Skeletal muscle satellite cell (primary cell): ENCODE results near the gene AKT2.

Source experiments
- H3K27me3 ChIP-seq: 2 replicates; pipeline ENCODE4 v1.7.0; 2013; ENCODE audit warnings: low read length; ENCODE audit not compliant: control insufficient read depth, insufficient read depth
- H3K36me3 ChIP-seq: 2 replicates; pipeline ENCODE4 v1.7.0; 2013; ENCODE audit warnings: mild to moderate bottlenecking, control low read depth, low read length; ENCODE audit not compliant: insufficient read depth
- H3K4me1 ChIP-seq: 2 replicates; pipeline ENCODE4 v1.7.0; 2013; ENCODE audit warnings: low read length; ENCODE audit not compliant: control insufficient read depth, insufficient read depth
- H3K4me2 ChIP-seq: 2 replicates; pipeline ENCODE4 v1.7.0; 2013; ENCODE audit warnings: mild to moderate bottlenecking, low read length
- H3K4me3 ChIP-seq: 2 replicates; pipeline ENCODE4 v1.7.0; 2013; ENCODE audit warnings: low read length
- H3K9ac ChIP-seq: 2 replicates; pipeline ENCODE4 v1.7.0; 2013; ENCODE audit warnings: mild to moderate bottlenecking, low read depth, low read length, moderate library complexity
- H3K9me3 ChIP-seq: replicated peaks from 2 replicates; pipeline ENCODE4 v1.7.0; 2013; ENCODE audit warnings: mild to moderate bottlenecking, control low read depth, low read length

The AKT2 gene

DNA sequence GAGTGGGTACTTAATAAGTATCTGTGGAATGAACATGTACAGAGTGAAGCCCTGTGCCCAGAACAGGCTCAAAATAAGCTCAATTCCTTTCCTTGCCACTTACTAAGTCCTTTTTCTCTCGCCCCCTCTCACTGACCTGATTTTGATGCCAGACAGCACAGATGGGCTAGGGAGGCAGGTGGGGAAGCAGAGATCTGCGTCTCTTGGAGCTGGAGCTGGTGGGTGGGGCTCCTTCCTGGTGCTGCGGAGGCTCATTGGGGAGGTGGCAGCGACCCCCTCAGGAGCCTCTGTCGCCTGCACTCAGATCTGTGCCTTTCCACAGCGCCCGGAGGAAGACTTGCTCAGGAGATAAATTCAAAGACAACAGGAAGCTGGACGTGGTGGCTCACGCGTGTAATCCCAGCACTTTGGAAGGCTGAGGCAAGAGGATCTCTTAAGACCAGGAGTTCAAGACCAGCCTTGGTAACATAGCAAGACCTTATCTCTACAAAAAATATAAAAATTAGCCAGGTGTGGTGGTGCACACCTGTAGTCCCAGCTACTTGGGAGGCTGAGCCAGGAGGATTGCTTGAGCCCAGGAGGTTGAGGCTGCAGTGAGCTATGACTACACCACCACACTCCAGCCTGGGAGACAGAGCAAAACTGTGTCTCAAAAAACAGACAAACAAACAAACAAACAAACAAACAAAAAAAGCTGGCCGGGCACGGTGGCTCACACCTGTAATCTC is 14.6 kb downstream of the AKT2 start:
- no peak overlapping the region for H3K4me2 ChIP-seq
- peaks cover 10% of the 10 kb centered on the region for H3K36me3 ChIP-seq
- no peak overlapping the region for H3K9ac ChIP-seq
- no peak overlapping the region for H3K4me3 ChIP-seq
- H3K4me1 ChIP-seq: peaks cover 5% of the 10 kb centered on the region
- H3K27me3 ChIP-seq: no peaks in the 10 kb centered on the region
- H3K9me3 ChIP-seq: no peaks in the 10 kb centered on the region

GRCh38 chr19:40269216-40269940 is 15.8 kb downstream of the AKT2 start:
- H3K36me3 ChIP-seq: peaks cover 14% of the 10 kb centered on the region
- H3K4me2 ChIP-seq: no peak overlapping the region
- H3K4me1 ChIP-seq: peaks cover 5% of the 10 kb centered on the region
- H3K9me3 ChIP-seq: no peaks in the 10 kb centered on the region
- H3K27me3 ChIP-seq: no peaks in the 10 kb centered on the region
- H3K4me3 ChIP-seq: no peak overlapping the region
- H3K9ac ChIP-seq: no peak overlapping the region

DNA sequence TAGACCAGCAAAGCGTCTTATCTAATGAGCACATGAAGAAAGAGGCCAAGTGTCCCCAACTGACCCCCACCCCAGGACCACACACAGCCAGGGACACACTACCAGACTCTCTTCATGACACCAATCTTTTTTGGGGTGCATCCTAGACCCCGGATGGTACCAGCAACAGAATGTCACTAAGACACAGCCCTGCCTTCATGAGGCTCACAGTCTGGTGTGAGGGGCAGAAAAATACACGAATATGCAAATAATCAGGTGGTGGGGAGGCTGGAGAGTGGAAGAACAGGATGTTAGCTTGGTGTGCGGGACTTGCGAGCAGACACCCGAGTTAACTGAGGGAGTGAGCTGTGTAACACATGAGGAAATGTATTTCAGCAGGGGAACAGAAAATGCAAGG is 17.5 kb downstream of the AKT2 start:
- H3K36me3 ChIP-seq: peaks cover 29% of the 10 kb centered on the region
- no peaks in the 10 kb centered on the region for H3K27me3 ChIP-seq
- no peaks in the 10 kb centered on the region for H3K9me3 ChIP-seq
- H3K4me1 ChIP-seq: peaks cover 5% of the 10 kb centered on the region
- no peak overlapping the region for H3K4me3 ChIP-seq
- no peak overlapping the region for H3K4me2 ChIP-seq
- H3K9ac ChIP-seq: no peak overlapping the region

- H3K9ac ChIP-seq: no peak overlapping the region
Observed at GRCh38 chr19:40266912-40267600, 18.1 kb downstream of the AKT2 start.

GRCh38 chr19:40266119-40266518 is 19.0 kb downstream of the AKT2 start:
- Histone ChIP-seq H3K9me3 (no peaks in the 10 kb centered on the region), H3K27me3 (no peaks in the 10 kb centered on the region), H3K4me2 (no peak overlapping the region), H3K4me1 (peaks cover 5% of the 10 kb centered on the region), H3K9ac (no peak overlapping the region), H3K36me3 (peaks cover 26% of the 10 kb centered on the region), H3K4me3 (no peak overlapping the region)

More at GRCh38 chr19:40266912-40267600, 18.1 kb downstream of the AKT2 start:
- H3K4me3 ChIP-seq: no peak overlapping the region
- no peaks in the 10 kb centered on the region for H3K9me3 ChIP-seq
- H3K36me3 ChIP-seq: peaks cover 28% of the 10 kb centered on the region
- H3K27me3 ChIP-seq: no peaks in the 10 kb centered on the region
- no peak overlapping the region for H3K4me2 ChIP-seq
- peaks cover 5% of the 10 kb centered on the region for H3K4me1 ChIP-seq

DNA sequence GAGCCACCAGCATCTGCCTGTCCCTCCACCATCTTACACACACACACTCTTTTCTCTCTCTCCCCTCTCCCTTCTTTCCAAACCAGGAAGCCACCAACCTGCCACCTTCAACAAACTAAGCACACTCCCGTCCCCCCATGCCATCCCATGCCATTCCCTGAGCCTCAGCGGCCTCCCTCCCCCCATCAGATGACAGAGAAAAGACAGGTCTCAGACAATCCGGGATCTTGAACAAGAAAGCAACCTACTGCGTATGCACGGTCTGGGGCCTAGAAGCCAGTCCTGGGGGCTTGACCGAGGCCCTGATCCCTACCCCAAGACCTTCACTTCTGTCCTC is 19.4 kb downstream of the AKT2 start:
- Histone ChIP-seq H3K9ac (no peak overlapping the region), H3K9me3 (no peaks in the 10 kb centered on the region)

GRCh38 chr19:40265055-40265762 is 19.9 kb downstream of the AKT2 start:
- Histone ChIP-seq H3K4me3 (no peak overlapping the region), H3K4me1 (peaks cover 5% of the 10 kb centered on the region), H3K27me3 (no peaks in the 10 kb centered on the region), H3K9me3 (no peaks in the 10 kb centered on the region), H3K9ac (no peak overlapping the region), H3K36me3 (peaks cover 26% of the 10 kb centered on the region), H3K4me2 (no peak overlapping the region)

More for the DNA sequence above, 19.4 kb downstream of the AKT2 start:
- H3K27me3 ChIP-seq: no peaks in the 10 kb centered on the region
- peaks cover 26% of the 10 kb centered on the region for H3K36me3 ChIP-seq
- H3K4me1 ChIP-seq: peaks cover 5% of the 10 kb centered on the region
- no peak overlapping the region for H3K4me3 ChIP-seq
- no peak overlapping the region for H3K4me2 ChIP-seq

DNA sequence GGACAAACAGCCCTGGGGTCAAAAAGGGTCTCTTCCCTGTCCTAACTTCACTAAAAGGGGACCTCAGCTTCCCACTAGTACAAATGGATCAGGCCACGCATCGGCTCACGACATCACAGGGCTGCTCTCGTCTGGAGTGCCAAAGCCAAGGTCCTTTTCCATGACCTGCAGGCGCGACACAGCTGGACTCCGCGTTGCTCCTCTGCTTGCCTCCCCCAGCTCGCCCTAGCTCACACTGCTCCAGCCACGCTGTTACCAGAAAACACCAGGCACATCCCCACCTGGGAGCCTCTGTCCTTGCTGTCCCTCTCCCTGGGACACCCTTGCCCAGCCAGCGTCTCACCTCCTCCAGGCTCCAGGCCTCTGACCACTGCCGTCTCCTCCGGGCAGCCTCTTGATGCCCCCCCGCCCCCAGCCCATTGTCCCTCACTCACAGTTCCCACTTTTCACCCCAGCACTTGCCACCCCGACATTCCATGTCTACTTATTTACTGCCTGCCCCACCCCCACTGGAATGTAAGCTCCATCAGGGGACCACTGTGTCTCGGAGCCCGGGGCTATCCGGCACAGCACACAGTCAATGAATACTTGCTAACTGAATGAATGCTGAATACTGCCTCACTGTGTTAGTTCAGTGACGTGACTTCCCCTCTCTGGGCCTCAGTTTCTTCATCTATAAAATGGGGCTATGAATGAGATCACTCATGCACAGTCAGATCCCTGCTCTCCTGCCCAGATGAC is 20.7 kb downstream of the AKT2 start:
- peaks cover 26% of the 10 kb centered on the region for H3K36me3 ChIP-seq
- no peak overlapping the region for H3K4me3 ChIP-seq

GRCh38 chr19:40263440-40264313 is 21.5 kb downstream of the AKT2 start:
- H3K4me1 ChIP-seq: peaks cover 5% of the 10 kb centered on the region
- H3K9ac ChIP-seq: no peak overlapping the region
- H3K9me3 ChIP-seq: no peaks in the 10 kb centered on the region
- H3K4me2 ChIP-seq: no peak overlapping the region
- no peaks in the 10 kb centered on the region for H3K27me3 ChIP-seq
- H3K4me3 ChIP-seq: no peak overlapping the region
- peaks cover 26% of the 10 kb centered on the region for H3K36me3 ChIP-seq

More for the DNA sequence above, 20.7 kb downstream of the AKT2 start:
- H3K4me1 ChIP-seq: peaks cover 5% of the 10 kb centered on the region
- no peaks in the 10 kb centered on the region for H3K27me3 ChIP-seq
- H3K4me2 ChIP-seq: no peak overlapping the region
- no peaks in the 10 kb centered on the region for H3K9me3 ChIP-seq
- no peak overlapping the region for H3K9ac ChIP-seq

DNA sequence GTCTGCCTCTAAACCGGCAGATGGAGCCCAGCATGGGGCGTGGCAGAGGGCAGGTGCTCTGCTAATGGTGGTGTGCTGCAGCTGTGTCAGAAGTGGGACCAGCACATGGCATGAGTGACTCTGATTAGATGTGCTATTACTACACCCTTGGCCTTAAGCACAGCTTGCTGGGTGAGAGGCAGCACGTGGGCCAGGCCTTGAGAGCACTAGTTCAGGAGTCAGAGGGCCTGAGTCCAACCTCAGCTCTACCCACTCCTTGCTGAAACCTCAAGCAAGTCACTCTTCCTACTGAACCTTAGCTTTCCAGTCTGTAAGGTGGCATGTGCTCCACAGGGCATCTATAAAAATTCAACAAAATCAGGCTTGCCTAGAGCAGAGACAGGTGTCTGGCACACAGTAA is 22.7 kb downstream of the AKT2 start:
- H3K9me3 ChIP-seq: no peaks in the 10 kb centered on the region
- H3K4me2 ChIP-seq: no peak overlapping the region
- H3K36me3 ChIP-seq: peaks cover 26% of the 10 kb centered on the region
- H3K27me3 ChIP-seq: no peaks in the 10 kb centered on the region
- H3K4me1 ChIP-seq: no peaks in the 10 kb centered on the region
- H3K9ac ChIP-seq: no peak overlapping the region
- H3K4me3 ChIP-seq: no peak overlapping the region
